ENCODE data around the gene SMC1A.

DNA sequence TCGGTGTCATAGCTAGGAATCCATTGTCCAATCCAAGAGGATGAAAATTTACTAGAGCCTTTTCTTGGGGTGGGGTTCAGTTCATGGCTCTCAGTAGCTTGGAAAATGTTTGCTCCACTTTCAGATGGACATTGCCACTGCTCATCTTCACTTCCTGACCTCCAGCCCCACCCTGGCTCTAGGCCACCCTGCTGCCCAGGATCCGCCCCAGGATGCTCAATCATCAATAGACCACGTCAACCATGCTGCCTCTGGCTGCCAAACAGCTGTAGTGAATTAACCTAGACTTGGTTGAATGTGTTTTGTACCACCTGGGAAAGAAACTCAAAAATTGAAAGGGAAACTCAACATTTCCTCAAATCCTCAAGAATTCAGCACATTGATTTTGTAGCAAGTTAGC lies 48.9 kb upstream of the SMC1A start:
- TF ChIP-seq POLR2A (IDR thresholded peaks at IDR 0.05) (no peak), POLR2AphosphoS5 (IDR thresholded peaks at IDR 0.05) (no peak), EP300 (IDR thresholded peaks at IDR 0.05) (no peak)
- TF ChIP-seq, protein P1, sequence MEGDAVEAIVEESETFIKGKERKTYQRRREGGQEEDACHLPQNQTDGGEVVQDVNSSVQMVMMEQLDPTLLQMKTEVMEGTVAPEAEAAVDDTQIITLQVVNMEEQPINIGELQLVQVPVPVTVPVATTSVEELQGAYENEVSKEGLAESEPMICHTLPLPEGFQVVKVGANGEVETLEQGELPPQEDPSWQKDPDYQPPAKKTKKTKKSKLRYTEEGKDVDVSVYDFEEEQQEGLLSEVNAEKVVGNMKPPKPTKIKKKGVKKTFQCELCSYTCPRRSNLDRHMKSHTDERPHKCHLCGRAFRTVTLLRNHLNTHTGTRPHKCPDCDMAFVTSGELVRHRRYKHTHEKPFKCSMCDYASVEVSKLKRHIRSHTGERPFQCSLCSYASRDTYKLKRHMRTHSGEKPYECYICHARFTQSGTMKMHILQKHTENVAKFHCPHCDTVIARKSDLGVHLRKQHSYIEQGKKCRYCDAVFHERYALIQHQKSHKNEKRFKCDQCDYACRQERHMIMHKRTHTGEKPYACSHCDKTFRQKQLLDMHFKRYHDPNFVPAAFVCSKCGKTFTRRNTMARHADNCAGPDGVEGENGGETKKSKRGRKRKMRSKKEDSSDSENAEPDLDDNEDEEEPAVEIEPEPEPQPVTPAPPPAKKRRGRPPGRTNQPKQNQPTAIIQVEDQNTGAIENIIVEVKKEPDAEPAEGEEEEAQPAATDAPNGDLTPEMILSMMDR (IDR thresholded peaks at IDR 0.05) = no peak
